HG03442 (cell line): Measurements from ENCODE around the gene DCK.
A peak's percentile ranks its signal among the peaks of the same experiment; 100 is the strongest.

Source experiments
- ATAC-seq: cut with Tn5 transposase; IDR thresholded peaks from one replicate; pipeline ENCODE4 v1.9.1; 2021; ENCODE audit warnings: mild to moderate bottlenecking, moderate library complexity; ENCODE audit not compliant: unreplicated experiment

The DCK gene

GRCh38 chr4:70993181-70994068 is at the start of gene DCK:
DCK (plus strand) TSS chr4:70993649; CDS start chr4:70993836, 187 bp downstream.
- peak; percentile 83 for ATAC-seq

DNA sequence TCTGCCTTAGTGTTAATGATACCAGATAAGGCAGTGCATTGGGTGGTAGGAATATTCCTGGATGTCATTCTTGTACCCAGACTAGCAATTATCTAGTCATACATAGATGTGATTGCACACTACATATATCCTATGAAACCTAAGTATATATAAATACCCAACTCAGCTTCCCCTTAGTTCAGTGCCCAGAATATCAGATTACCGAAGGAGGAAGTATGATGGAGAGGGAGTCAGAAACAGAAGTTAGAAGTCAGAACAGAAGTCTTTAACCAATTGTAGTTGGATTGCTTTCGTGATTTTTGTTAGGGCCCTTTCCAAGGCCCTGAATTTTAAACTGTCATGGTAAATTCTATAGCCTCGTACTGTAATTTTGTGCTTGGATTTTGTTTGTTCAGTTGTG is 48.4 kb upstream of the DCK start:
- ATAC-seq, result no peak

GRCh38 chr4:70945452-70946055 is 47.9 kb upstream of the DCK start:
- no peak for ATAC-seq

DNA sequence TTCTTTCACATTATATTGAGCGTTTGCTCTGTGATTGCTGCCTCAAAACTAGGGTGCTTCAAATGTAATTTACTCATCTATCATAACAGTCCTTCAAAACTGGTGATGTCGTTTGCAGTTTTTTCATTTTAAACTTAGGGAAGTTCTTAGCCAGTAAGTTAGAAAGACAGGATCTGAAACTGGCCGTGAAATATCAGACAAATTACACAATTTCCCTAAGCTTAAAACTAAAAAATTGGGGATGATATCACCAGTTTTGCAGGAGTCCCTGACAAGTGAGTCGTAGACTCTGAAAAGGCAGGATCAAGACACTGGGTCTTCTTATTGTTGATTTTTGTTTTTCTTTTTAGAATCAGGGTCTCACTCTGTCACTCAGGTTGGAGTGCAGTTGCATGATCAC is 46.5 kb upstream of the DCK start:
- ATAC-seq, result no peak

DNA sequence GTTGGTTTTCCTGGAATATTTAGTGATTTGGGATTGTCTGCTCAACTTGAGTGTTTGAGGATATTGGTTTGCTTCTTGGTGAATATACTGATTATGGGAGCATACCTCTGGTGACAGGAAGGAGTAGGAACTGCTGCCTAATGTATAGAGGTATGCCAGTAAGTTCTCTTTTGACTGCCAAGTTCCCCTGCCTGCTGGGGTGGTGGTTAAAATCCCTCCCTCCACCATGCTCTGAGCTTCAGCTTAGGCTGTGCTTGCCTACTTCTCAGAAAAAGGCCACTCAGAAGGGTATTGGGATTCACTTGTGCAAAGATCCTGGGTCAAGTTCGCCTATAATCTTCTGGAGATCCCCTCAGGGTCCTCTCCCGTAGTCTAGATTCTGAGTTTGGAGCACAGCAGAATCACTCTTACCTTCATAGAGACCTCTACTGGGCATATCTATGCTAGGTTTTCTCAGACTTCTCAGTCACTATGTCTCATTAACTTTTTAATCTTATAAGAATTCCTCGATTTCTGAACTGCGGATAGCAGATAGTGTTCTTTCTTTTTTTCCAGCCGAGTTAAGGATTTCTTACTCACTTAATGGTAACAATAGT is 44.7 kb upstream of the DCK start:
- peak; percentile 54 for ATAC-seq

DNA sequence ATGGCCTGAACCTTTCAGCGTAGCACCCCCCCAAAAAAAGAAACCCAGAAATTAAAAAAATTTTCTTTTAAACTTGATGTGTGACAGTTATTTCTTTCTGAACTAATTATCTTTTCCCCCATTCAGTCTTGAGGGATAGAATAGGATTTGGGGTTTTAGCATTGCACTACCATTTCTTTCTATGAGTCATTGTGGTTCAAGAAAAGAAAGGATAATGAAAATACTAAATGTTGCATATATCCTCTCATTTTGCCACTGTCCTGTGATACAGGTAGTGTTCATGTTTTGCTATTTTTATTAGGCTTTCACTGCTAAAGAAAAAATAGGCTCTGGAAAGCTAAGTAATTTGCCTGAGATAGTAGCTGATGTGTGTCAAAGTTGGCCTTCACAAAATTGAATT is 39.4 kb upstream of the DCK start:
- ATAC-seq, result no peak

DNA sequence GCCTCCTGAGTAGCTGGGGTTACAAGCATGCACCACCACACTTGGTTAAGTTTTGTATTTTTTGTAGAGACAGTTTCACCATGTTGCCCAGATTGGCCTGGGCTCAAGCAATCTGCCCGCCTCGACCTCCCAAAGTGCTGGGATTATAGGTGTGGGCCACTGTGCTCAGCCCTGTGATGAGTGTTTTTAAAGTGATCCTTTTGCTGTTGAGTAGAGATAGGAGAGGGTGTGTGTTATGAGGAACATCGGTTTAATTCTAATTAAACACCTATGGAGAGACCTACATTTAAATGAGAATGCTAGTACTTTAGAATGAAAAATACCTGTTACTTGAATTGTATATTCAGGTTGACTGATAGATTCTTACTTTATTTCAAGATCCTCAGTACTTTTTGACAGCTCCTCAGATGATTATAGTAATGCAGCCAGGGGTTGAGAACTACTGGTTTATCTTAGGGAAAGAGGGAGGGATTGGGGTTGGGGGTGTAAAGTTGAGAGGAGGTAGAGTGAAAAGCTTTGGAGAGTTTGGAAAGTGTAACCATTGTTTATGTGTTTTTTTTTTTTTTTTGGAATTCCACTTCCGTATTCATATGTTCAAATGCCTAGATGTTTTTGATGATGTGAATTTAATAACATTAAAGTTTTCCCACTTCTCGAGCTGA is 36.8 kb upstream of the DCK start:
- no peak for ATAC-seq

DNA sequence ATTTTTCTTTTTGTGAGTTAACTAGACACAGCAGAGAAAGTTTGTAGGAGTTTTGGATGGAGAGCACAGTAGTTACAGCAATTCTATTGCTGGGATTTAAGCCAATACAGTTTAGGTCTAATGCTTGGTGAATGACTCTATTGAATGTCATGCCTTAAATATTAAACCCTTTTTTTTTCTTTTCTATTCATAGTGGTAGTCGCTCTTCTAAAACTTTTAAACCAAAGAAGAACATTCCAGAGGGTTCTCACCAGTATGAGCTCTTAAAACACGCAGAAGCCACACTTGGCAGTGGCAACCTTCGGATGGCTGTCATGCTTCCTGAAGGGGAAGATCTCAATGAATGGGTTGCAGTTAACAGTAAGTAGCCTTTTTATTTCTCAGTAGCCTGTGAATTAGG is 34.8 kb upstream of the DCK start:
- ATAC-seq, result no peak

- ATAC-seq, result no peak
These were observed 24.4 kb upstream of the DCK start for GRCh38 chr4:70969076-70969475.

DNA sequence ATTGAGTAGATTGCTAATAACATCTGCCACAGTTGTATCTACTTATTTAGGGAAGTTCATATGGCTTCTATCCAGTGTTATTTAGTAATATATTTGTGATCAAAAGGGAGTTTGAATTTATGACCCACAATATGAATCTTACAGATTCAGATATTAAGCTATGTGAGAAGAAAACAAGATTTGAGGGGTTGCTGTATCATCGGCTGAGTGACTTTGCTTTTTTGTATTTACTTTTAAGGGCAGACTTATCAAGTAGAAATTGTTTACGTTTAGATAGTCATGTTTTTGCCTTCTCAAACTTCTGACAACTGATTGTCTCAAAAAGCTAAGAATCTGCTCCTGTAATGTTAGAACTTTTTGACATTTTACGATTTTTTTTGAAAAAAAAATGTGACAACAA is 17.2 kb upstream of the DCK start:
- no peak for ATAC-seq

- ATAC-seq, result peak; percentile 63
These were observed 13.9 kb upstream of the DCK start for GRCh38 chr4:70979445-70980008.

DNA sequence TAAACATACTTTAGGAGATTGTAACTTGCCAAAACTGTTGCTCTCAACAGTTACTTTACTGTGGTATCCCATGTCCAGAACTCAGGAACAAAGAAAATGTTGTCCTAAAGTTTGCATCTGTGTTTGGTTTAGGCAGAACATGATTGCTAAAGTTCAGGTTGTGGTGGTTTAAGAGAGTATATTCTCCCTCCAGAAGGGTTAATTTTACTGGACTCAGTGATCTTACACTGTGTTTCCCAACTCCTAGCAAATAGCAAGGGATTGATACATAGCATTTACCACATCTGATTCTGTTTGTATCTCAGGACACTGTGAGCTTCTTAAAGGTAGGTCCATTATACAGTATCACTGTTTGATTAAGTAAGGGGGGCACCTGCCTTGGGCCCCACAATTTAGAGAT is 13.3 kb upstream of the DCK start:
- no peak for ATAC-seq

- ATAC-seq, result no peak
These were observed 9.3 kb upstream of the DCK start for GRCh38 chr4:70984106-70984505.

- no peak for ATAC-seq
These were observed 8.9 kb upstream of the DCK start for GRCh38 chr4:70984589-70984988.

GRCh38 chr4:70991596-70991995 is 1.9 kb upstream of the DCK start:
- ATAC-seq, result no peak

GRCh38 chr4:70992391-70992881 is 1.0 kb upstream of the DCK start:
- no peak for ATAC-seq

DNA sequence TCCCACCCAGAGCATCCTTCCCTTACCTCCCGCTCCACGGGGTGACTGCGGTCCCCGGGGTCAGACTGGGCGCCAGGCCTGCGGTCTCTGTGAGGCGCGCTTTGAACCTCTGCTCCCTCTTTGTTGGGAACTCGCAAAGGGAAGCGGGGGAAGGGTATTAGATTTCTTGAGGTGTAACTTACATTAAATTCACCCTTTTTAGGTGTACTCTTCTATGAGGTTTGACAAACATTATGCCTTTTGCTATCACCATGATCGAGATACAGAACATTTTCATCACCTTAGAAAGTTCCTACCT is 569 bp downstream of the DCK start:
- ATAC-seq, result no peak

DNA sequence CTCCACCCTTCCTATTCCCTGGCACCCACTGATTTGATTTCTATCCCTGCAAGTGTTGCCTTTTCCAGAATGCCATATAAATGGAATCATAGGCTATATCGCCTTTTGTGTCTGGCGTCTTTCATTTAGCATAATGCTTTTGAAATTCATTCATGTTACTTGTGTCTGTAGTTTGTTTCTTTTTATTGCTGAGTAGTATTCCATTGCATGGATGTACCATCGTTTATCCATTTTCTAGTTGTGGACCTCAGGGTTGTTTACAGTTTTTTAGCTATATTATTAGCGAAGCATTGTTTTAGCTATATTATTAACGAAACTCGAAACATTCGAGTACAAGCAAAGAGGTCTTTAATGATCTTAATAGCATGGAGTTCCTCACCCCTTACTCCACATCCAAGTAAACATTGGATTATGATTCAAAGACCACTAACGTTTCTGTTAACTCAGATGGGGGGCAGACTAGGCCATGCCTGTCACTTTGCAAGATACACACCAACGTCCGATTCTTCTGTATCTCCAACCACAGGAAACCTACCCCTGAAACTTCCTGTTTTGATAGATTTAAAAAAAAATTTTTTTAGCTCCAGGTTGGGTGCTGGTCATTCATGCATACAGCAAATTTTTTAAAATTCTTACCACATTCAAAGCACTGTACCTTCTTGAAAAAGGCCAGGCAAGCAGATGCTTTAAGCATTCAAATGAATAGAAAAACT is 1.1 kb downstream of the DCK start:
- ATAC-seq, result peak; percentile 36

DNA sequence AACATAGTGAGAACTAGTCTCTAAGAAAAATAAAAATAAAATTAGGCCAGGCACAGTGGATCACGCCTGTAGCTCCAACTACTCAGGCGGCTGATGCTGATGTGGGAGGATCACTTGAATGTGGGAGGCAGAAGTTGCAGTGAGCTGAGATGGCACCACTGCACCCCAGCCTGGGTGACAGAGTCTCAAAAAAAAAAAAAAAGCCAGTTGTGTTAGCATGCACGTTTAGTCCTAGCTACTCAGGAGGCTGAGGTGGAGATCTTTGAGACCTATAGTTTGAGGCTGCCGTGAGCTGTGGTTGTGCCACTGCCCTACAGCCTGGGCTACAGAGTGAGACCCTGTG is 2.5 kb downstream of the DCK start:
- ATAC-seq, result no peak

- ATAC-seq, result no peak
These were observed 3.6 kb downstream of the DCK start for GRCh38 chr4:70997036-70997435.

DNA sequence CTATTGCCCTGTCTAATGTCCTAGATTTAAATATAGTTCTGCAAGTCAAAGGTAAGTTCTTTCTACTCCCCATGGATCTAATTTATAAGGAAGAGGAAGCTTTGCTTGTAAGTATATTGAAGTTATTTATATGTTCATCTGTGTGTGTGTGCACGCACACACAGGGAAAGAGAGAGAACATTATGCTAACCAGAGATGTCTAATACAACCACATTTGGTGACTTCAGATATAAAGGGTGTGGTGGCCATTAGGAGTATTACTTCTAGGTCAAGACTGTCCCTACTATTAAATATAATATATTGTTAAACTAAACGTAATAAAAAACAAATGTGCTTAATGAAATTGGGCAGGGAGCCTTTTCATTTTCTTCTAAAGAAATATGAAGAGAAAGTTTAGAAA is 4.1 kb downstream of the DCK start:
- ATAC-seq, result no peak
